Gastrocnemius medialis (tissue), 4 donors: Measurements from ENCODE around the gene TEKTIP1.

Experiments used
- POLR2A ChIP-seq, 2 donors: fragments of 450-650 bp; IDR thresholded peaks; one replicate each; pipeline ENCODE4 v1.6.1; 2017; ENCODE audit warnings: antibody characterized with exemption in 2 of 2, mild to moderate bottlenecking in 2 of 2, moderate library complexity in 2 of 2
- TF ChIP-seq, protein P1 (sequence below), 5 experiments: fragments of 450-650 bp in 3 of 5; fragments of 200-600 bp in 2 of 5; sonication (generic) in 2 of 5; IDR thresholded peaks in 4 of 5; conservative IDR thresholded peaks in 1 of 5; 1 replicate in 4 of 5; 2 replicates in 1 of 5; pipeline ENCODE4 v1.5.1; 2016 to 2019; ENCODE audit warnings: antibody characterized with exemption in 5 of 5, mild to moderate bottlenecking in 3 of 5, moderate library complexity in 3 of 5

DNA sequence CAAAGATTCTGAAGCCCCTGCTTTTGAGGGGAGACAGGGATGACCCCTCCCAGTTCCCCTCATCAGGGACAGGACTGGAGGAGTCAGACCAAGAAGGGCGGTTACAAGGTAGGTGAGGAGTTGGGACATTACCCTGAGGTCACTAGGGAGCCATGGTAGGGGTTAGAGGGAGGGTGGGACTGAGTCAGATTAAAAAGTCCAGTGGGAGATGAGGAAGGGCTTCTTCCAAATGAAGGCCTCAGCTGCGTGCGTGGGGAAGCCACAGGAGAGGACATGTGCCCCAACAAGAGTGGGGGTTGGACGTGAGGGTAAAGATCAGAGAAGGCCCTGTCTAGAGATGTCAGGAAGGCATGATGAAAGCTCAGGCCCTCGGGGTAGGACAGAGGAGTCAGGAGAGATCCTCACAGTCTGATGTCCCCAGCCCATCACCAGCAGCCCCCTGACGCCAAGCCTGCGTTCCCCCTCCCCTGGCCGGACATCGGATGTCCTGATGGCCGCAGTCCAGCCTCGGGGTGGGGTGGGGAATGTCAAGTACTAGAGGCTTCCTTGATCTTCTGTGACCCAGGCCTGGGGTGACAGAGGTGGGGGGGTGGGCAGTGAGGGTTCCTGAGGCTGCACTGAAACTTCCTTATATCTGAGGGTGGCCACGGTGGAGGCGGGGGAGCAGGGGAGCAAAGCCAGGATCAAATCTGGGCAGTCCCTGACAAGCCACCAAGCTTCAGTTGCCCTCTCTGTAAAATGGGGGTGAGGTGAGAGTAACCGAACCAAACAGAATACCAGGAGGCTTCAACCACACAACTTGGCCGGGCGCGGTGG, 24.9 kb downstream of the TEKTIP1 start:
- TF ChIP-seq, protein P1, sequence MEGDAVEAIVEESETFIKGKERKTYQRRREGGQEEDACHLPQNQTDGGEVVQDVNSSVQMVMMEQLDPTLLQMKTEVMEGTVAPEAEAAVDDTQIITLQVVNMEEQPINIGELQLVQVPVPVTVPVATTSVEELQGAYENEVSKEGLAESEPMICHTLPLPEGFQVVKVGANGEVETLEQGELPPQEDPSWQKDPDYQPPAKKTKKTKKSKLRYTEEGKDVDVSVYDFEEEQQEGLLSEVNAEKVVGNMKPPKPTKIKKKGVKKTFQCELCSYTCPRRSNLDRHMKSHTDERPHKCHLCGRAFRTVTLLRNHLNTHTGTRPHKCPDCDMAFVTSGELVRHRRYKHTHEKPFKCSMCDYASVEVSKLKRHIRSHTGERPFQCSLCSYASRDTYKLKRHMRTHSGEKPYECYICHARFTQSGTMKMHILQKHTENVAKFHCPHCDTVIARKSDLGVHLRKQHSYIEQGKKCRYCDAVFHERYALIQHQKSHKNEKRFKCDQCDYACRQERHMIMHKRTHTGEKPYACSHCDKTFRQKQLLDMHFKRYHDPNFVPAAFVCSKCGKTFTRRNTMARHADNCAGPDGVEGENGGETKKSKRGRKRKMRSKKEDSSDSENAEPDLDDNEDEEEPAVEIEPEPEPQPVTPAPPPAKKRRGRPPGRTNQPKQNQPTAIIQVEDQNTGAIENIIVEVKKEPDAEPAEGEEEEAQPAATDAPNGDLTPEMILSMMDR (IDR thresholded peaks at IDR 0.05 in 4 of 5, conservative IDR thresholded peaks at IDR 0.05 in 1 of 5) = no peak
- no peak for TF ChIP-seq POLR2A (IDR thresholded peaks at IDR 0.05)
